Measurements from ENCODE around the gene PHLDA3. TPM values are rescaled to one million over a fixed set of nuclear protein-coding genes. Genes with fewer than 3 reads are reported as not detected.

Gene PHLDA3
- polyA plus RNA-seq, 1 donor from 2014 or later, result 35.1 TPM

- H3K79me2 ChIP-seq (replicated peaks; ENCODE audit: insufficient read depth, low read length), result no peaks in the 10 kb centered on the region
- H4K20me1 ChIP-seq (ENCODE audit: insufficient read depth), result no peaks in the 10 kb centered on the region
- no peaks in the 10 kb centered on the region for H3K36me3 ChIP-seq (ENCODE audit: insufficient read depth, low read length)
- no peaks in the 10 kb centered on the region for H3K9me2 ChIP-seq (ENCODE audit: insufficient read depth, low read length)
- H3K9me3 ChIP-seq (ENCODE audit: low read length), result no peaks in the 10 kb centered on the region
- no peak overlapping the region for H3K9ac ChIP-seq (ENCODE audit: low read length)
- no peaks in the 10 kb centered on the region for H3K27me3 ChIP-seq (ENCODE audit: insufficient read depth, low read depth, low read length)
- no peak overlapping the region for H3K27ac ChIP-seq (ENCODE audit: low read length)
- H3K4me3 ChIP-seq (ENCODE audit: low read length), result no peak overlapping the region
- H3F3A ChIP-seq (ENCODE audit: insufficient read depth, low read length, poor library complexity, severe bottlenecking), result no peaks in the 10 kb centered on the region
- TF ChIP-seq MXI1 (conservative IDR thresholded peaks at IDR 0.05; ENCODE audit: poor library complexity, severe bottlenecking) (no peak), TAF1 (IDR thresholded peaks at IDR 0.05; ENCODE audit: low read depth) (no peak)
- no peak overlapping the region for H3K4me2 ChIP-seq (ENCODE audit: low read length)
- no peak overlapping the region for H2AFZ ChIP-seq (ENCODE audit: low read depth, low read length)
These were observed 14.4 kb downstream of the PHLDA3 start for GRCh38 chr1:201454608-201455007.

- Histone ChIP-seq H3K9ac (ENCODE audit: low read length) (no peak overlapping the region), H3K4me3 (ENCODE audit: low read length) (no peak overlapping the region), H3K9me3 (ENCODE audit: low read length) (no peaks in the 10 kb centered on the region), H2AFZ (ENCODE audit: low read depth, low read length) (no peak overlapping the region), H3K27me3 (ENCODE audit: insufficient read depth, low read depth, low read length) (no peaks in the 10 kb centered on the region), H3K79me2 (replicated peaks; ENCODE audit: insufficient read depth, low read length) (no peaks in the 10 kb centered on the region), H3K4me2 (ENCODE audit: low read length) (no peak overlapping the region), H3K27ac (ENCODE audit: low read length) (no peak overlapping the region), H3F3A (ENCODE audit: insufficient read depth, low read length, poor library complexity, severe bottlenecking) (no peaks in the 10 kb centered on the region), H3K36me3 (ENCODE audit: insufficient read depth, low read length) (no peaks in the 10 kb centered on the region), H4K20me1 (ENCODE audit: insufficient read depth) (no peaks in the 10 kb centered on the region), H3K9me2 (ENCODE audit: insufficient read depth, low read length) (no peaks in the 10 kb centered on the region)
- no peak for TF ChIP-seq EZH2 (IDR thresholded peaks at IDR 0.05; ENCODE audit: borderline replicate concordance, insufficient read depth, low read length, poor library complexity, severe bottlenecking)
- no peak for TF ChIP-seq RAD21 (conservative IDR thresholded peaks at IDR 0.05)
- TF ChIP-seq MXI1 (conservative IDR thresholded peaks at IDR 0.05; ENCODE audit: poor library complexity, severe bottlenecking), result no peak
- no peak for TF ChIP-seq CTCF (IDR thresholded peaks at IDR 0.05; ENCODE audit: poor library complexity, severe bottlenecking)
- TF ChIP-seq TAF1 (IDR thresholded peaks at IDR 0.05; ENCODE audit: low read depth), result no peak
- no peak for TF ChIP-seq REST (IDR thresholded peaks at IDR 0.05; ENCODE audit: borderline replicate concordance)
- TF ChIP-seq EP300 (conservative IDR thresholded peaks at IDR 0.05; ENCODE audit: poor library complexity, severe bottlenecking), result no peak
- no peak for TF ChIP-seq SMC3 (conservative IDR thresholded peaks at IDR 0.05; ENCODE audit: poor library complexity)
- no peak for TF ChIP-seq POLR2AphosphoS5 (IDR thresholded peaks at IDR 0.05)
These were observed 16.1 kb downstream of the PHLDA3 start for GRCh38 chr1:201452866-201453265.
